HepG2 (cell line): ENCODE measurements around the gene GRAP. TPM values are rescaled to one million over a fixed set of nuclear protein-coding genes. Genes with fewer than 3 reads are reported as not detected.

Experiments used
- EZH2 ChIP-seq: conservative IDR thresholded peaks from 2 replicates; pipeline ENCODE4 v1.6.1; 2012; ENCODE audit warnings: mild to moderate bottlenecking, low read depth, low read length, moderate library complexity
- JUND ChIP-seq: sonication (generic); formaldehyde crosslinking; IDR thresholded peaks from 2 replicates; pipeline ENCODE4 v1.8.0; 2022; ENCODE audit warnings: mild to moderate bottlenecking, missing genetic modification reagents
- NFE2 ChIP-seq: sonication (generic); formaldehyde crosslinking; IDR thresholded peaks from 2 replicates; pipeline ENCODE4 v1.4.0; 2020; ENCODE audit warnings: missing genetic modification reagents
- NFYC ChIP-seq: IDR thresholded peaks from 2 replicates; pipeline ENCODE4 v1.6.1; 2016; ENCODE audit warnings: missing genetic modification reagents, missing compliant biosample characterization
- PHB2 ChIP-seq: fragments of 450-650 bp; IDR thresholded peaks from 2 replicates; pipeline ENCODE4 v1.6.1; 2018; ENCODE audit not compliant: partially characterized antibody
- SATB2 ChIP-seq: sonication (generic); formaldehyde crosslinking; IDR thresholded peaks from 2 replicates; pipeline ENCODE4 v1.5.0; 2020; ENCODE audit warnings: missing genetic modification reagents
- SRY ChIP-seq: sonication (generic); formaldehyde crosslinking; IDR thresholded peaks from 2 replicates; pipeline ENCODE4 v1.8.0; 2022; ENCODE audit warnings: mild to moderate bottlenecking, missing genetic modification reagents
- TCF12 ChIP-seq, 2 experiments: fragments of 450-650 bp in 1 of 2; sonication (generic) in 1 of 2; formaldehyde crosslinking in 1 of 2; IDR thresholded peaks; 2 replicates each; pipeline versions ENCODE4 v1.6.1 to v1.8.0; 2017 to 2022; ENCODE audit warnings: antibody characterized with exemption in 1 of 2, mild to moderate bottlenecking in 1 of 2, missing genetic modification reagents in 1 of 2, moderate library complexity in 1 of 2
- ZFP36L1 ChIP-seq: sonication (generic); formaldehyde crosslinking; IDR thresholded peaks from 2 replicates; pipeline ENCODE4 v1.8.0; 2022; ENCODE audit warnings: mild to moderate bottlenecking, missing genetic modification reagents, moderate library complexity
- ZMYM2 ChIP-seq: sonication (generic); formaldehyde crosslinking; IDR thresholded peaks from 2 replicates; pipeline ENCODE4 v1.8.0; 2022; ENCODE audit warnings: mild to moderate bottlenecking, missing genetic modification reagents
- ZNF20 ChIP-seq: sonication (generic); formaldehyde crosslinking; IDR thresholded peaks from 2 replicates; pipeline ENCODE4 v1.4.0; 2020; ENCODE audit warnings: mild to moderate bottlenecking, moderate library complexity, missing genetic modification reagents
- ZNF562 ChIP-seq: sonication (generic); formaldehyde crosslinking; IDR thresholded peaks from 2 replicates; pipeline ENCODE4 v1.8.0; 2022; ENCODE audit warnings: missing genetic modification reagents, borderline replicate concordance
- ZNF839 ChIP-seq: sonication (generic); formaldehyde crosslinking; IDR thresholded peaks from 2 replicates; pipeline ENCODE4 v1.4.0; 2020; ENCODE audit warnings: missing genetic modification reagents, mild to moderate bottlenecking, borderline replicate concordance
- polyA plus RNA-seq, 8 experiments: library from polyadenylated mRNA; depleted of rRNA in 3 of 8; stranded (reverse) in 7 of 8; unstranded in 1 of 8; fragments of >200 nt; fragmentation: Illumina TruSeq in 4 of 8; extraction: Trizol in 4 of 8; gene quantifications; 2 replicates each; pipeline versions ENCODE4 v1.2.1 to v1.2.3, GENCODE V29; 2011 to 2016; ENCODE audit warnings: low read depth in 4 of 8, missing spikeins in 1 of 8, mixed read lengths in 1 of 8; ENCODE audit not compliant: insufficient read depth in 1 of 8
- total RNA-seq, 5 experiments: library from RNA; depleted of rRNA; stranded (reverse); fragments of >200 nt; fragmentation: Illumina TruSeq; extraction: Trizol; gene quantifications; 2 replicates each; pipeline ENCODE4 v1.2.3, GENCODE V29; 2016; ENCODE audit warnings: low read depth in 1 of 5
- TF ChIP-seq, protein P1 (sequence below): sonication (generic); formaldehyde crosslinking; IDR thresholded peaks from 2 replicates; pipeline ENCODE4 v1.4.0; 2020; ENCODE audit warnings: missing genetic modification reagents, borderline replicate concordance
- TF ChIP-seq, protein P2 (sequence below): sonication (generic); formaldehyde crosslinking; IDR thresholded peaks from 2 replicates; pipeline ENCODE4 v1.8.1; 2023; ENCODE audit warnings: missing genetic modification reagents, inconsistent platforms, borderline replicate concordance
- TF ChIP-seq, protein P3 (sequence below), 2 experiments: sonication (generic) in 1 of 2; formaldehyde crosslinking in 1 of 2; IDR thresholded peaks; 2 replicates each; pipeline versions ENCODE4 v1.6.1 to v1.9.0; 2014 to 2022; ENCODE audit warnings: antibody characterized with exemption in 1 of 2, borderline replicate concordance in 1 of 2, inconsistent platforms in 1 of 2, low read depth in 1 of 2, missing genetic modification reagents in 1 of 2
- TF ChIP-seq, protein P4 (sequence below): sonication (generic); formaldehyde crosslinking; IDR thresholded peaks from 2 replicates; pipeline ENCODE4 v1.4.0; 2020; ENCODE audit warnings: missing genetic modification reagents

Gene GRAP
- total and polyA plus RNA-seq, 2 of the 13 experiments (the other 11 are each of a cell fraction or from before 2014, with no cell fraction given): 0.77 to 1.7 TPM

DNA sequence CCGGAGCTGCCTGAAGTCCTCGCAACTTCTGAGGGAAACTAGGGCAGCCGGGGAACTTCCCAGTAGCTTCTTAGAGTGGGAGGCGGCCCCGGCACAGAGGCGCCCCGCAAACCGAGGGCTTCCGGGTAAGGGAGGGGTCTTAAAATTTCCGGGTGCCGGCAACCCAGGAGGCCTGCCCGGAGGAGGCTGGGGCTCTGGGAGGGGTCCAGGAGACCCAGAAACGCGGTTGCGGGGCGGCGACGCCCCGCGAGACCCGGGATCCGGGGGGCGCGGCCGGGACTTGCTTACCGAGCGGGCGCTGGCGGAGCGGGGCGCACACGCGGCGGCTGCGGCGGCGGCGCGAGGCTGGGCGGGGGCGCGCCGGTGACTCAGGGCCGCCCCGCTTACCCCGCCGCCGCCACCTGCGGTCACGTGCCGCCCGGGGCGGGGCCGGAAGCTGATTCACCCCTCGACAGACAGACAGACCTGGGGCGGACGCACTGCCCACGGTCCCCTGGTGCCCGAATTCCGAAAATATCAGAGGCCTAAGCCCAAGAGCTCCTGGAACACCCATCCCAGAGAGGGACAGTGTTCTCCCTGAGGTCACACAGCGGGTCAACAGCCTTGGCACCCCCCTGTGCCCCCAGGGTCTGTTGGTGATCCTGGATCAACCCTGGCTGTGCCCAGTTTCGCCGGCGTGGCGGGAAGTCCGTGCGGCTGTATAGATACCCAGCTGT, 42.2 kb downstream of the GRAP start, which contains the start of gene FAM83G (continued):
- TF ChIP-seq, protein P1, sequence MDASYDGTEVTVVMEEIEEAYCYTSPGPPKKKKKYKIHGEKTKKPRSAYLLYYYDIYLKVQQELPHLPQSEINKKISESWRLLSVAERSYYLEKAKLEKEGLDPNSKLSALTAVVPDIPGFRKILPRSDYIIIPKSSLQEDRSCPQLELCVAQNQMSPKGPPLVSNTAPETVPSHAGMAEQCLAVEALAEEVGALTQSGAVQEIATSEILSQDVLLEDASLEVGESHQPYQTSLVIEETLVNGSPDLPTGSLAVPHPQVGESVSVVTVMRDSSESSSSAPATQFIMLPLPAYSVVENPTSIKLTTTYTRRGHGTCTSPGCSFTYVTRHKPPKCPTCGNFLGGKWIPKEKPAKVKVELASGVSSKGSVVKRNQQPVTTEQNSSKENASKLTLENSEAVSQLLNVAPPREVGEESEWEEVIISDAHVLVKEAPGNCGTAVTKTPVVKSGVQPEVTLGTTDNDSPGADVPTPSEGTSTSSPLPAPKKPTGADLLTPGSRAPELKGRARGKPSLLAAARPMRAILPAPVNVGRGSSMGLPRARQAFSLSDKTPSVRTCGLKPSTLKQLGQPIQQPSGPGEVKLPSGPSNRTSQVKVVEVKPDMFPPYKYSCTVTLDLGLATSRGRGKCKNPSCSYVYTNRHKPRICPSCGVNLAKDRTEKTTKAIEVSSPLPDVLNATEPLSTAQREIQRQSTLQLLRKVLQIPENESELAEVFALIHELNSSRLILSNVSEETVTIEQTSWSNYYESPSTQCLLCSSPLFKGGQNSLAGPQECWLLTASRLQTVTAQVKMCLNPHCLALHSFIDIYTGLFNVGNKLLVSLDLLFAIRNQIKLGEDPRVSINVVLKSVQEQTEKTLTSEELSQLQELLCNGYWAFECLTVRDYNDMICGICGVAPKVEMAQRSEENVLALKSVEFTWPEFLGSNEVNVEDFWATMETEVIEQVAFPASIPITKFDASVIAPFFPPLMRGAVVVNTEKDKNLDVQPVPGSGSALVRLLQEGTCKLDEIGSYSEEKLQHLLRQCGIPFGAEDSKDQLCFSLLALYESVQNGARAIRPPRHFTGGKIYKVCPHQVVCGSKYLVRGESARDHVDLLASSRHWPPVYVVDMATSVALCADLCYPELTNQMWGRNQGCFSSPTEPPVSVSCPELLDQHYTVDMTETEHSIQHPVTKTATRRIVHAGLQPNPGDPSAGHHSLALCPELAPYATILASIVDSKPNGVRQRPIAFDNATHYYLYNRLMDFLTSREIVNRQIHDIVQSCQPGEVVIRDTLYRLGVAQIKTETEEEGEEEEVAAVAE (CRISPR knock-in tag): no peak
- TF ChIP-seq ZFP36L1 (CRISPR knock-in tag) (no peak), NFE2 (CRISPR knock-in tag) (no peak), JUND (peak; percentile 78), TCF12 (IDR thresholded peaks at IDR 0.05) (no peak), TCF12 (CRISPR knock-in tag; IDR thresholded peaks at IDR 0.05) (no peak; the same call in 1 of the 2 replicates), ZNF20 (no peak), EZH2 (no peak), ZNF839 (CRISPR knock-in tag) (no peak), ZMYM2 (CRISPR knock-in tag) (no peak), SATB2 (CRISPR knock-in tag) (no peak), SRY (CRISPR knock-in tag) (0 out of 2 replicates have a peak, but pooled peaks have one; percentile 40), PHB2 (no peak), NFYC (no peak), ZNF562 (CRISPR knock-in tag) (no peak)
- TF ChIP-seq, protein P2, sequence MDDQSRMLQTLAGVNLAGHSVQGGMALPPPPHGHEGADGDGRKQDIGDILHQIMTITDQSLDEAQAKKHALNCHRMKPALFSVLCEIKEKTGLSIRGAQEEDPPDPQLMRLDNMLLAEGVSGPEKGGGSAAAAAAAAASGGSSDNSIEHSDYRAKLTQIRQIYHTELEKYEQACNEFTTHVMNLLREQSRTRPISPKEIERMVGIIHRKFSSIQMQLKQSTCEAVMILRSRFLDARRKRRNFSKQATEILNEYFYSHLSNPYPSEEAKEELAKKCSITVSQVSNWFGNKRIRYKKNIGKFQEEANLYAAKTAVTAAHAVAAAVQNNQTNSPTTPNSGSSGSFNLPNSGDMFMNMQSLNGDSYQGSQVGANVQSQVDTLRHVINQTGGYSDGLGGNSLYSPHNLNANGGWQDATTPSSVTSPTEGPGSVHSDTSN (CRISPR knock-in tag): no peak
- TF ChIP-seq, protein P3, sequence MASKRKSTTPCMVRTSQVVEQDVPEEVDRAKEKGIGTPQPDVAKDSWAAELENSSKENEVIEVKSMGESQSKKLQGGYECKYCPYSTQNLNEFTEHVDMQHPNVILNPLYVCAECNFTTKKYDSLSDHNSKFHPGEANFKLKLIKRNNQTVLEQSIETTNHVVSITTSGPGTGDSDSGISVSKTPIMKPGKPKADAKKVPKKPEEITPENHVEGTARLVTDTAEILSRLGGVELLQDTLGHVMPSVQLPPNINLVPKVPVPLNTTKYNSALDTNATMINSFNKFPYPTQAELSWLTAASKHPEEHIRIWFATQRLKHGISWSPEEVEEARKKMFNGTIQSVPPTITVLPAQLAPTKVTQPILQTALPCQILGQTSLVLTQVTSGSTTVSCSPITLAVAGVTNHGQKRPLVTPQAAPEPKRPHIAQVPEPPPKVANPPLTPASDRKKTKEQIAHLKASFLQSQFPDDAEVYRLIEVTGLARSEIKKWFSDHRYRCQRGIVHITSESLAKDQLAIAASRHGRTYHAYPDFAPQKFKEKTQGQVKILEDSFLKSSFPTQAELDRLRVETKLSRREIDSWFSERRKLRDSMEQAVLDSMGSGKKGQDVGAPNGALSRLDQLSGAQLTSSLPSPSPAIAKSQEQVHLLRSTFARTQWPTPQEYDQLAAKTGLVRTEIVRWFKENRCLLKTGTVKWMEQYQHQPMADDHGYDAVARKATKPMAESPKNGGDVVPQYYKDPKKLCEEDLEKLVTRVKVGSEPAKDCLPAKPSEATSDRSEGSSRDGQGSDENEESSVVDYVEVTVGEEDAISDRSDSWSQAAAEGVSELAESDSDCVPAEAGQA (IDR thresholded peaks at IDR 0.05; ENCODE audit: low read depth): no peak
- TF ChIP-seq, protein P3 (CRISPR knock-in tag; IDR thresholded peaks at IDR 0.05; ENCODE audit: borderline replicate concordance): no peak
- TF ChIP-seq, protein P4, sequence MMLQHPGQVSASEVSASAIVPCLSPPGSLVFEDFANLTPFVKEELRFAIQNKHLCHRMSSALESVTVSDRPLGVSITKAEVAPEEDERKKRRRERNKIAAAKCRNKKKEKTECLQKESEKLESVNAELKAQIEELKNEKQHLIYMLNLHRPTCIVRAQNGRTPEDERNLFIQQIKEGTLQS: peak; percentile 83
